Lung (tissue), 12 donors: ENCODE results near the gene MMP7. TPM values are rescaled to one million over a fixed set of nuclear protein-coding genes. Genes with fewer than 3 reads are reported as not detected.

Experiments
- ATAC-seq: fragments of 200-7000 bp; cut with Tn5 transposase; one replicate; pipeline ENCODE4 v1.9.1; 2020; ENCODE audit warnings: moderate number of reproducible peaks; ENCODE audit not compliant: insufficient read depth, low FRiP score
- DNase-seq, 3 donors: peaks; one replicate each; pipeline ENCODE4 v3.0.0-alpha.2; 2013 to 2017
- H3K27ac ChIP-seq, 2 donors: one replicate each; pipeline ENCODE4 v1.5.1; 2013; ENCODE audit warnings: mild to moderate bottlenecking in 2 of 2, moderate library complexity in 2 of 2, control low read depth in 1 of 2, inconsistent platforms in 1 of 2, low read depth in 1 of 2, low read length in 1 of 2
- H3K27me3 ChIP-seq, 3 donors: one replicate each; pipeline ENCODE4 v1.5.1; 2013; ENCODE audit warnings: low read length in 2 of 3; ENCODE audit not compliant: control insufficient read depth in 3 of 3, insufficient read depth in 3 of 3
- H3K36me3 ChIP-seq, 4 donors: one replicate each; pipeline ENCODE4 v1.5.1; 2013; ENCODE audit warnings: low read length in 4 of 4, mild to moderate bottlenecking in 1 of 4, moderate library complexity in 1 of 4; ENCODE audit not compliant: control insufficient read depth in 4 of 4, insufficient read depth in 4 of 4
- H3K4me1 ChIP-seq, 5 donors: one replicate each; pipeline ENCODE4 v1.5.1; 2013; ENCODE audit warnings: low read length in 5 of 5, mild to moderate bottlenecking in 2 of 5, moderate library complexity in 1 of 5; ENCODE audit not compliant: control insufficient read depth in 5 of 5, insufficient read depth in 5 of 5
- H3K4me3 ChIP-seq: one replicate; pipeline ENCODE4 v1.5.1; 2013; ENCODE audit warnings: mild to moderate bottlenecking, control low read depth, moderate library complexity
- H3K9ac ChIP-seq, 2 donors: one replicate each; pipeline ENCODE4 v1.5.1; 2013; ENCODE audit warnings: low read length in 2 of 2, control low read depth in 1 of 2; ENCODE audit not compliant: insufficient read depth in 1 of 2
- H3K9me3 ChIP-seq, 4 donors: one replicate each; pipeline ENCODE4 v1.5.1; 2013; ENCODE audit warnings: low read length in 3 of 4, mild to moderate bottlenecking in 1 of 4, moderate library complexity in 1 of 4; ENCODE audit not compliant: control insufficient read depth in 4 of 4, insufficient read depth in 3 of 4
- CTCF ChIP-seq: IDR thresholded peaks from 2 replicates; pipeline ENCODE4 v1.5.1; 2012; ENCODE audit warnings: mild to moderate bottlenecking; ENCODE audit errors: control extremely low read depth, extremely low read depth
- WGBS, 2 donors: extraction: QIAGEN DNeasy Blood & Tissue Kit; methylation state at CpG; one replicate each; pipeline ENCODE4 v1.1.7; 2013; 5-methylcytosine and 5-hydroxymethylcytosine counted together
- polyA plus RNA-seq, 2 donors: library from polyadenylated mRNA; stranded (reverse); fragments of 200-250 nt; gene quantifications; one replicate each; pipeline ENCODE4 v1.2.1, GENCODE V29; 2013
- total RNA-seq, 2 donors: library from RNA; depleted of rRNA in 1 of 2; stranded (reverse); fragments of >200 nt in 1 of 2; gene quantifications; one replicate each; pipeline ENCODE4 v1.2.1, GENCODE V29; 2014 to 2021
- donor health status: control.
- donor health status: control.
- donor health status: Bipolar disorder and iron deficiency.
- donor health status: healthy.
- donor health status: DM: yes; HTN: yes; CAD: no.

The MMP7 gene
- total and polyA plus RNA-seq, 4 donors, result 17.9 to 433 (median 26.2) TPM

DNA sequence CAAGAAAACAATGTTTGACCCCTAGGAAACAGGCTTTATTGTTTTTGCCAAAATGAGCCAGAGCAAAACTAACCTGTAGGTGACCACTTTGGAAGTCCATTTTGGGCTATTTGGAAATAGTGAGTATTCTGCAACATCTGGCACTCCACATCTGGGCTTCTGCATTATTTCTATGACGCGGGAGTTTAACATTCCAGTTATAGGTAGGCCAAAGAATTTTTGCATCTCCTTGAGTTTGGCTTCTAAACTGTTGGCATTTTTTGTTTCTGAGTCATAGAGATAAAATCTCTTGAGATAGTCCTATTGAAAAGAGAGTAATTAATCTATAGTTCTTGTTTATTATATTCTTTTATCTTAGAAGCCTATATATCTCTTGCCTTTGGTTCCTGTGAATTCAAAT is 2.9 kb downstream of the MMP7 start:
- no peak overlapping the region for H3K9ac ChIP-seq

GRCh38 chr11:102527041-102527440 is 3.5 kb downstream of the MMP7 start:
- Histone ChIP-seq H3K9me3 (no peaks in the 10 kb centered on the region), H3K9ac (no peak overlapping the region), H3K4me1 (peaks cover 0 to 1% (median 0%) of the 10 kb centered on the region in 5 donors), H3K27me3 (no peaks in the 10 kb centered on the region), H3K36me3 (no peaks in the 10 kb centered on the region), H3K27ac (no peak overlapping the region), H3K4me3 (no peak overlapping the region)
- no peak for ATAC-seq
- TF ChIP-seq CTCF, result no peak
- no peak for DNase-seq
- 78 to 85% methylated on average over 1 of the region's 1 CpG for WGBS, 2 donors

More for the DNA sequence above, 2.9 kb downstream of the MMP7 start:
- ATAC-seq, result no peak
- no peak for TF ChIP-seq CTCF
- Histone ChIP-seq H3K36me3 (no peaks in the 10 kb centered on the region), H3K27me3 (no peaks in the 10 kb centered on the region), H3K4me3 (no peak overlapping the region), H3K4me1 (peaks cover 0 to 1% (median 0%) of the 10 kb centered on the region in 5 donors), H3K27ac (no peak overlapping the region), H3K9me3 (no peaks in the 10 kb centered on the region)
- WGBS, 2 donors, result 58 to 90% methylated on average over 2 of the region's 2 CpGs
- DNase-seq, result no peak

- Histone ChIP-seq H3K36me3 (no peaks in the 10 kb centered on the region), H3K4me3 (no peak overlapping the region), H3K9me3 (no peaks in the 10 kb centered on the region), H3K9ac (no peak overlapping the region), H3K27ac (no peak overlapping the region), H3K27me3 (no peaks in the 10 kb centered on the region), H3K4me1 (peaks cover 0 to 1% (median 0%) of the 10 kb centered on the region in 5 donors)
- 91 to 94% methylated on average over 4 of the region's 4 CpGs for WGBS, 2 donors
- ATAC-seq (no peak), DNase-seq (no peak)
- no peak for TF ChIP-seq CTCF
Measured at GRCh38 chr11:102523887-102524286, 6.7 kb downstream of the MMP7 start.

DNA sequence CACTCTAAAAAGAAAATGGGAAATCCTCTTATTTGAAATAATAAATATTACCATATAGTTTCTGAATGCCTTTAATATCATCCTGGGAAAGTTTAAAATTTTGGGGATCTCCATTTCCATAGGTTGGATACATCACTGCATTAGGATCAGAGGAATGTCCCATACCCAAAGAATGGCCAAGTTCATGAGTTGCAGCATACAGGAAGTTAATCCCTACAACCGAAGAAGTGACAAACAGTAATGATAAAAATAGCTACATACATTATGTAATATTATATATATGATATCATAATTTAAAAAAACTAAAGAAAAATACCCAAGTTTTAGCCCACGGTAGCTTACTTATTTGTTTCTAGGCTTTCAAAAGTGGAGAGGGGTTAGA is 7.4 kb downstream of the MMP7 start:
- WGBS, 2 donors, result 47 to 54% methylated on average over 2 of the region's 2 CpGs
- Histone ChIP-seq H3K36me3 (no peaks in the 10 kb centered on the region), H3K27ac (no peak overlapping the region), H3K9me3 (no peaks in the 10 kb centered on the region), H3K9ac (no peak overlapping the region), H3K4me1 (peaks cover 0 to 1% (median 0%) of the 10 kb centered on the region in 5 donors), H3K27me3 (no peaks in the 10 kb centered on the region), H3K4me3 (no peak overlapping the region)
- ATAC-seq, result no peak
- DNase-seq, result no peak
- no peak for TF ChIP-seq CTCF
